Mesenteric fat pad (tissue), 1 donor: ENCODE results near the gene SNX33. TPM values are rescaled to one million over a fixed set of nuclear protein-coding genes. Genes with fewer than 3 reads are reported as not detected.
"Not testable (repeated sequence)": the region's sequence is repeated elsewhere in the genome, so short reads cannot be mapped to it uniquely, and the experiment has no call there.

Source experiments
- DNase-seq: peaks from one replicate; pipeline ENCODE4 v3.0.0-alpha.2; 2020; ENCODE audit warnings: low spot score
- total RNA-seq: library from RNA; stranded (reverse); fragmentation: NEBNext Ultra II Directional; extraction: Animal tissue kit (Norgen Biotek cat#: 25700); gene quantifications from one replicate; pipeline ENCODE4 v1.2.1, GENCODE V29; 2021
- donor health status: DM: yes; HTN: yes; CAD: no.

SNX33 gene
- total RNA-seq, 1 donor from 2014 or later, result 25.1 TPM

DNA sequence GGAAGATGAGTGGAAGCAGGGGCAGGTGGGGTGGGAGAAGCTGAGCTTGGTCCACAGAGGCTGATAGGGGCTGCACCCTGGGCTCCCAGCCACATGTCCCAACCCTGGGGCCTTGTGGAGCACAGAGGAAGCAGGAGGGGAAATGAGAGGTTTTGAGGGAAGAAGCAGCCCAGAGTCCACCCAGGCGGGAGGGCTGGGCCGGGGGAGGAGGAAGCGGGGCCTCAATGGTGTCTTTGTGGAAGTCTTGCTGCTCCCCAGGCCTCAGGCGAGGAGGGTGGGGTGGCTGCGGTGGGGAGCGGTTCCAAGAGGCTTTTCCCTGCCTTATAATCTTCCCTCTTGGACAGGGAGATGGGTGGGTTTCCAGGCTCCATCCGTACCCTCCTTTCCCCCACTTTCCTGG, 51.8 kb downstream of the SNX33 start:
- DNase-seq, result not testable (repeated sequence)

DNA sequence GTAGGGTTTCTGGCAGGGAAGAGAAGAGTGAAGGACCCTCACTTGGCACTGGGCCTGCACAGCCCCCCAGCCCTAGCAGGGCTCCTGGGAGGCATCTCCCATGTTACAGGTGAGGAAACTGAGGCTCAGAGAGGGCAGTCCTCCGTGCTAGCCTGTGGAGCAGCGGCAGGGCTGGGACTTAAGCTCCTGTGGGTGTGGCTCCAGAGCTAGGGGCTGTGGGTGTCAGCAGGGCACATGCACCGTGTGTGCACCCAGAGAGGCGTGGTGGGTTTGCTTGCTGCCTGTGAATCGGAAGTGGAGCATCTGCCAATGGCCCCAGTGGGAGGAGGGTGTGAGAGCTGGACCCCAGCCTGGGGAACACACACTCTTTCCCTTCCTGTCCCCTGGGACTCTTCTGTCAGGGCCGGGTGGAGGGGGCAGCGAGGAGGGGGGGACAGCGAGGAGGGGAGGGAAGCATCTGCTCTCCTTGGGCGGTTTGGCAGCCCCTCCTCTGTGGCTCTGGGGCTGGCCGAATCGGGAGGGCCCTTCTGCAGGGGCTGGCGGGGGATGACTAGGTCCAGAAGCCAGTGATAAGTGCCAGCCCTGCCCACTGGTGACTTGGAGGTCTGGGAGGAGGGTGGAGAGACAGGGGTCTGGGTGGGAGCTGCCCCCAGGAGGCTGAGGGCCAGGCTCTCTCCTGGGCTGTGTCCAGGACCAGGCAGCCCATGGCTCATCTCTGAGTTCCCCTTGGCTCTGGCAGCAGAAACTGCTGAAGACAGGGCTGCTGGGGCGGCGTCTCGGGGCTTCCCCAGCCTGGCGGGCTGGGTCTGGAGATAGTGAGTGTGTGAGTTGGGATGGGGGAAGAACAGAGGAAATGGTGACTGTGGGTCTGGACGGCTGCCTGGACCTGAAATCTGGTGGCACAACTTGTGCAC, 52.5 kb downstream of the SNX33 start:
- DNase-seq, result not testable (repeated sequence)

DNA sequence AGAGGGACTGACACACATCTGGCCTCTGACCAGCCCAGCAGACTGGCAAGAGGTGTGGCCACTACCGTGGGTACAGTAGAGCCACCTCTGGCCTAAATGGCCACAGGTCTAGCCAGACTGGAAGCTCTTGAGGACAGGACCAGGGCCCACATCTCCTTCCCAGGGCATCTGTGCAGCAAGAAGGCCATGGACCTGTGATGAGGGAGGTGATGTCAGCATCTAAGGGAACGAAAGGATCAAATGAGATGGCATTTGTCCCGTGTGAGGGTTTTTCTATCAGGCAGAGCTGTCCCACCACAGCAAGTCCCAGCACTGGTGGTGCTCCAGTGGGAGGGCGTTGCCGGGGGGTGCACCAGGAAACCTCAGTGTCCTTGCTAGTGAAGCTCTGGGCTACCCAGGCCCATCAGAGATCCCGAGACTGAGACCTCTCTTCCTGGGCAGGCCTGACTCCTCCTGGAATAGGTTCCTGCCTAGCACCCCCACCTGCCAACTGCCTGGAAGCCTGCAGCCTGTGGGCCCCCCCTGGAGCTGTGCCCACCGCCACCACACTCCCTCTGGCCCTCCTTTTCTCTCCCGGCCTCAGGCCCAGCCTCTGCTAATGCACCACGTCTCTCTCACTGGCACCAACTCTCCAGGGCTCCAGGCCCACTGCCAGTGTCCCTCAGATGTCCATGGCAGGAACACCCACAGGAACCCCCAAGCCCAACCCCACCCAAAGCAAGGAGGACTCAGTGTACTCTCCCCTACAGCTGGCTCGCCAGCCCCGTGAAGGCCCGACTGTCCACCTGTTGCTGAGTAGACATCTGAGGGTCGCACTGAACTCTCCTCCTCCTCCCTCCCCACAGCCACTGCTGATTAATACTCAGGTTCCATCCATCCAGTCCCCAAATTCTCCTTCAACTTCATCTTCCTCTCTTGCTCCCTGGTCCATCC, 53.6 kb downstream of the SNX33 start:
- not testable (repeated sequence) for DNase-seq

DNA sequence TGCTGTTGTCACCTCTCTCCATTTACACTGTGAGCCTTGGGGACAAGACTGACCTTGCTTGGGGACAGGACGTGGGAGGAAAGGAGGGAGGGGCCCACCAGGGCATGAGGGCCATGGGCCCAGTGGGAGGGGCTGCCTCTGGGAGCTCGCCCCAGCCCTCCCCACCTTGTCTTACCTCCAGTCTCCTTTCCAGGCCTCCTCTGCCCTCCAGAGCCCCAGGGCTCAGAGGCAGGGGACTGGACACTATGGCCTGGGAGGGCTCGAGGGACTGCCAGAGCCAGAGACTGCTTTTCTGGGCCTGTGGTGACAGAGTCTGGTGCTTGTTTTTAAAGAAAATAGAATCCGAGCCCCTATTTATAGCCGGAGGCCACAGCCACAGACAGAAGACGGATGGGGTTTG, 54.7 kb downstream of the SNX33 start:
- no peak for DNase-seq

DNA sequence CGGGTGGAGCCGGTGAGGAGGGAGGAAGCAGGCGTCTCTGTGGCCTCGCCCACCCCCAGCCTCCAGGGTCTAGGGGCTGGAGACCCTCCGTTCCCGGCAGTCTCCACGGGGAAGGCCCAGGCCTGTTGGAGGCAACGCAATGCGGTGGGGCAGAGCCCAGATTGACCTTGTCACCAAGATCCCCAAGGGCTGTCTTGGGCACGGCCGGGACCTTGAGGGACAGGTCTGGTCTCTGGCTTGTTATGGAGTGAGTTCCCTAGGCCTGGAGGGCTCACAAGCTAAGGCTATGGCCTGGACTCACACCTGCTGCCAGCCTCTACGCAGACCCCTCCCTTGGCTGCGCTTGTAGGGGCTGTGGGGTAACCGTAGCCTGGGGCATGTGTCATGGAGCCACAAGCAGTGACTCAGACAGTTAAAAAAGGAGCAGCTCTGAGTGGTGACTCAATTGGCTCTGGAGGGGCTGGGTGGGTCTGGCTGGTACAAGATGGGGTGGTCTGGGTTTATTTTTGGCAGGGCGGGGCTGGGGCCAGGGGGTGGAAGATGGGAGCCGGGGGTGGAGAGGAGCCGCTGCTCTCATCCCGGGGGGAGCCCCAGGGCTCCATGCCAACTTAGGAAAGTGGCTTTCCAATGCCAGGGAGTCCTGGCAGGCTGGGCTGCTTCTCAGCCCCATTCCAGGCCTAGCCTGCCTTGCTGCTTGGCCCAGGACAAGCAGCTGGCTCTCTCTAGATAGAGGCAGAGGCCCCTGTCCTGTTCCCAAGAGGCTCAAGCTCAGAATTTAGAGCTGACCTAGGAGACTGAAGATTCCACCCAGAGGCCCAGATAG, 55.9 kb downstream of the SNX33 start:
- not testable (repeated sequence) for DNase-seq

DNA sequence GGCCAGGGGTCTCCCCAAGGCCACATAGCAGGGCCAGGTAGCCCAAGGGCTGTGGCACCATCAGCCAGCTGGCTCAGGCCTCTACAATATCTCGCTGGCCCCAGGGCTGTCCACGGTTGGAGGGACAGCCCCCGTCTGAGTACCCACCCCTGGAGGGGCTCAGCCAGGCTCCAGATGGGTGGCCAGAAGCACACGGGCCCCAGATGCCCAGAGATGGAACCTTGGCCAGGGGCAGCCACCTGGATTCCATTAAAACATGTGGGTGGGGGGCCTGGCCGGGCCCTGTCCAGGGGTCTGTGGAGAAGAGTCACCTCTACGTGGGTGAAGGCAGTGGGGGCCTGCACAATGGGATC, 56.5 kb downstream of the SNX33 start:
- DNase-seq, result no peak

DNA sequence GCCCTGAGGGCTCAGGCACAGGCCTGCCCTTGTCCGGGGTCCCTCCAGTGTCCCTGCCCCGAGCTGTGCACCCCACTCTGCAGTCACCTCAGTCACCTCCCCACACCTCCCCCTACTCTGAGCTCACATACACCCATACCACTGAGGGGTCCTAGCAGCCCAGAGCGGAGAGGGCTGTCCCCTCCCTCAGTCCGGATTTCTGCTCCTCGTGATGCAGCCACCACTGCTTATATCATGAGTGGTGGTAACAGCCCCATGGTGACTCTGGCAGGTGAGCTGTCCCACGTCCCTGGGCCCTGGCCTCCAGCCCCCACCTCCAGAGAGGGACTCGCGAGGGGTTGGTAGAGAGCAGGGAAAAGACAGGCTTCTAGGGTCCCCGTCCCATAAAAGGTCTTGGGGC, 56.9 kb downstream of the SNX33 start:
- DNase-seq, result no peak

DNA sequence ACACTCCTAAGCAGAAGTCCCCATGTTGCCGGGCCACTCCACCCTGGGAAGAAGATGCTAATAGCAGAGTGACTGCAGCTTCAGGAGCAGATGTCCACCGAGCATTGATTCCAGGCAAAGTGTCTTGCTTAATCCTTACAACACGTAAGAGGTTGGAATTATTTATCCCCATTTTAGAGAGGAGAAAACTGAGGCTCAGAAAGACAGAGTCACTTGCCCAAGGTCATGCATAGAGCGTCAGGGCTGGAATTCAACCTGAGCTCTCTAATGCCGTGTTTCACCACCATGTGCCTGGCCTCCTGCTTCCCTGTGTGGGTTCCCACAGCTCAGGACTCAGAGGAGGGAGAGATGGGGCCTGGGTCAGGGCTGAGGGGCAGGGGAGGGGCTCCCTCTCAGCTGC, 57.7 kb downstream of the SNX33 start:
- DNase-seq, result not testable (repeated sequence)

DNA sequence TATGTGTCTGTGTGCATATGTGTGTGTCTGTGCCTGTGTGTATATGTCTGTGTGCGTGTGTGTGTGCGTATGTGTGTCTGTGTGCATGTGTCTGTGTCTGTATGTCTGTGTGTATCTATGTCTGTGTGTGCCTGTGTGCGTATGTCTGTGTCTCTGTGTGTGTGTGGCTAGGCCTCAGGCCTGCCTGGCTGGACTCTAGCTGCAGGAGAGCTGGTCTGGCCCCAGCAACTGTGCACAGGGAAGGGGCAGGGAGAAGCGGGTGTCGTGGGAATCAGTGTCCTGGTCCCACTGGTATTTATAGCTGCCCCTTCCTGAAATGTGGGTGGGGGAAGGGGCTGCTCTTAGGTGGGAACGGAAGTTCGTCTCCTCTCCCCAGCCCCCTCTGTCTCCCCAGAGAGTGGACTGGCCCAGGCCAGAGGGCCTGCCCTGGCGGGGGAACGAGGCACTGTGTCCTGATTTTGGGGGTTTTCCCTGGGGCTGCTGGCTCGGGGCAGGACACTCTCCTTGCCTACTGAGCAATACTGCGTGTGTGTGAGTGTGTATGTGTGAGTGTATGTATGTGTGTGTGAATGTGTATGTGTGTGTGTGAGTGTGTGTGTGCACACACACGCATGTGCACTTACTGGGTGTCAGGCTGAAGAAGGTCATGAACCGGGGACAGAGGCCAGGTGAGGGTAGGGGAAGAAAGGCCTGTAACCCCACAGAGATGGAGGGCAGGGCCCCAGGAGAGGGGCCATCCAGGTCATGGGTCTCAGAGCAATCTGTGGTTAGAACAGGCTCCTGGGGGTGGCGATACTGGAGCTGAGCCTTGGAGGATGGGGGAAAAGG, 58.4 kb downstream of the SNX33 start:
- no peak for DNase-seq

DNA sequence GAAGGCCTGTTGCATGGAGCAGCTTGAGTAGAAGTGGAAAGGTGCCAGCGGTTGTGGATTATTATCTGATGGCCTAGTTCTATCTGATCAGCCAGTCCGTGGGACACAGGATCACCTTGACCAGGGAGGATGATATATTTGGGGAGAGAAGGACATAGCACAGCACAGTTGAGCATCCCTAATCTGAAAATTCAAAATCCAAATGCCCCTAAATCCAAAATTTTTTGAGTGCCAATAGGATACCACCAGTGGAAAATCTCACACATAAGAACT, 58.9 kb downstream of the SNX33 start:
- DNase-seq, result no peak

DNA sequence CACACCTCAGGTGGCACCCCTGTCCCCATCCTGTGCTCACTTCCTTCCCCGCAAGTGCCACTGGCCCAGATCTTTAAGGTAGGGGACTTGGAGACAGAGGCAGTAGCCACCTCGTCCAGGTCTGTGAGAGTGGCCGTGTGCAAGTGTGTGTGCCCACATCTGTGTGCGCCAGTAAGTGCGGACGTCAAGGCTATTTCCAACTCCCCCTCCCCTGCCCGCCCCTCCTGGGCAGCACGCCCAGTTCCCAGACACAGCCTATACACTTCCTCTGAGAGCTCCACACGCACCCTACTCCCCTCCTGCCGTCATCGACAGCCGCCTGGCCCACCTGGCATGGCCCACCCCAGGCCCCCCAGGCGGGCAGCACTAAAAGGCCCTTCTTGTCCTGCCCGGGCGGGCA, 61.7 kb downstream of the SNX33 start:
- not testable (repeated sequence) for DNase-seq

DNA sequence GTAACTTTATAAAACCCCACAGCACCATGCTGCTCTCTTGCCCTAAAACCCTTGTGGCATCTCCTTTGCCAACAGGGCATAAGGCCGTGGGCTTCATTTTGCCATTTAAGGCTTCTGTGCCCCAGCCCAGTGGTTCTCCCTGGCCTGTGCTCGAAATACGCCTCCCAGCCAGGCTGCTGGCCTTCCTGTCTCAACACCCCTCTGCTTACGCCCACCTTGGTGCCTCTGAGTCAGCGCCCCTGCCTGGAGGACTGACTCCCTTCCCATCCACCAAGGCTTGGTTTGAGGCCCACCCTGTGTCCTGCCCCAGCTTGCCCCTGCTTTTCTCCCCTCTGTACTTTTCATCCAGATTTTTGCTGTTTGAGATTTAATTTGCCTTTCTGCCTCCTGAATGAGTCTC, 63.2 kb downstream of the SNX33 start:
- DNase-seq, result not testable (repeated sequence)

DNA sequence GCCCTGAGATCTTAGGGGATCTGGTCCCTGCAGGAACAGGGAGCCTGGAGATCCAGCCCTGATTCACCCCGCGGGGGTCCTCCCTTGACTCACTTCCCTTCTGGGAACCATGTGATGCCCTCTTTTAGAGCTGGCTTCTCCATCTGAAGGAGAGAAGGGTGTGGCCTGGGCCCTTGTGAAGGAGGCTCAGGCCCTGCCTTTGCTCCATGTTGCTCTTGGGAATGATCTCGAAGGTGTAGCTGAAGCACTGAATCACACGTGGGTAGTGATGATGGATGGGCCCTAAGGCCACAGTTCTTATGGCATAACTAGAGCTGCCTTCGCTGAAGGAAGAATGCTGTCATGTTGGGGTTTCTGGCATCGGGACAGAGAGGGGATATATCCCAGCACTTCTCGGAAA, 63.8 kb downstream of the SNX33 start:
- not testable (repeated sequence) for DNase-seq

Other genes starting within 250 kb of the SNX33 start
- 41.9 TPM for gene SIN3A, start 196.2 kb upstream of the SNX33 start, total RNA-seq
- 20.5 TPM for gene PTPN9, start 68.6 kb upstream of the SNX33 start, total RNA-seq
- 22.0 TPM for gene SNUPN, start 22.2 kb upstream of the SNX33 start, total RNA-seq
- gene IMP3, start 7.7 kb upstream of the SNX33 start, total RNA-seq, result 67.5 TPM
- 105 TPM for gene CSPG4, start 64.9 kb downstream of the SNX33 start, total RNA-seq
- gene UBE2Q2, start 195.5 kb downstream of the SNX33 start, total RNA-seq, result 34.4 TPM